Epithelial cell of proximal tubule (primary cell): ENCODE results near the gene RNF214. TPM values are rescaled to one million over a fixed set of nuclear protein-coding genes. Genes with fewer than 3 reads are reported as not detected.

Experiments used
- DNase-seq: peaks from one replicate; pipeline ENCODE4 v3.0.0-alpha.2; 2011; ENCODE audit warnings: low read depth
- H3K4me3 ChIP-seq: 2 replicates; pipeline ENCODE4 v1.5.1; 2011; ENCODE audit warnings: low read depth, mild to moderate bottlenecking, low read length
- CTCF ChIP-seq: conservative IDR thresholded peaks from 2 replicates; pipeline ENCODE4 v1.5.1; 2012; ENCODE audit warnings: low read depth, mild to moderate bottlenecking, low read length
- total RNA-seq: library from RNA; depleted of rRNA; stranded (reverse); fragments of >200 nt; gene quantifications from 2 replicates; pipeline ENCODE4 v1.2.3, GENCODE V29; 2015

The RNF214 gene
- total RNA-seq, 1 donor from 2014 or later: 9.7 TPM

- H3K4me3 ChIP-seq: no peak overlapping the region
- no peak for TF ChIP-seq CTCF
- no peak for DNase-seq
These were observed 39.1 kb upstream of the RNF214 start for GRCh38 chr11:117193130-117194020.

GRCh38 chr11:117194267-117194666 lies 38.2 kb upstream of the RNF214 start:
- no peak for DNase-seq
- H3K4me3 ChIP-seq: no peak overlapping the region
- no peak for TF ChIP-seq CTCF

GRCh38 chr11:117195258-117195657 lies 37.2 kb upstream of the RNF214 start:
- TF ChIP-seq CTCF: no peak
- H3K4me3 ChIP-seq: no peak overlapping the region
- no peak for DNase-seq

- no peak for TF ChIP-seq CTCF
- DNase-seq: no peak
These were observed 36.7 kb upstream of the RNF214 start for GRCh38 chr11:117195761-117196160.

GRCh38 chr11:117197006-117197405 lies 35.5 kb upstream of the RNF214 start:
- H3K4me3 ChIP-seq: no peak overlapping the region
- no peak for TF ChIP-seq CTCF
- no peak for DNase-seq

More at GRCh38 chr11:117195761-117196160, 36.7 kb upstream of the RNF214 start:
- no peak overlapping the region for H3K4me3 ChIP-seq

- H3K4me3 ChIP-seq: no peak overlapping the region
- TF ChIP-seq CTCF: peak; percentile 49
- DNase-seq: no peak
These were observed 34.7 kb upstream of the RNF214 start for GRCh38 chr11:117197516-117198456.
